HepG2 (cell line): ENCODE data around the gene SIGLEC1. TPM values are rescaled to one million over a fixed set of nuclear protein-coding genes. Genes with fewer than 3 reads are reported as not detected.
A peak's percentile ranks its signal among the peaks of the same experiment; 100 is the strongest.

Experiments
- ARNT ChIP-seq: fragments of 450-650 bp; IDR thresholded peaks from 2 replicates; pipeline ENCODE4 v1.6.1; 2017
- ATAD3A ChIP-seq: sonication (generic); formaldehyde crosslinking; IDR thresholded peaks from 2 replicates; pipeline ENCODE4 v1.4.0; 2020; ENCODE audit warnings: missing genetic modification reagents
- ATF7 ChIP-seq, 2 experiments: fragments of 450-650 bp in 1 of 2; sonication (generic) in 1 of 2; formaldehyde crosslinking in 1 of 2; IDR thresholded peaks; 2 replicates each; pipeline versions ENCODE4 v1.4.0 to v1.6.1; 2016 to 2020; ENCODE audit warnings: antibody characterized with exemption in 1 of 2, mild to moderate bottlenecking in 1 of 2, missing genetic modification reagents in 1 of 2
- MED8 ChIP-seq: sonication (generic); formaldehyde crosslinking; IDR thresholded peaks from 2 replicates; pipeline ENCODE4 v1.8.1; 2023; ENCODE audit warnings: mild to moderate bottlenecking, missing genetic modification reagents; ENCODE audit not compliant: insufficient replicate concordance
- NRL ChIP-seq: sonication (generic); formaldehyde crosslinking; IDR thresholded peaks from 2 replicates; pipeline ENCODE4 v1.5.0; 2020; ENCODE audit warnings: missing genetic modification reagents, mild to moderate bottlenecking, moderate library complexity, borderline replicate concordance
- PRMT3 ChIP-seq: sonication (generic); formaldehyde crosslinking; IDR thresholded peaks from 2 replicates; pipeline ENCODE4 v1.8.1; 2022; ENCODE audit warnings: low read depth, mild to moderate bottlenecking, moderate library complexity, missing genetic modification reagents, borderline replicate concordance
- ZBTB38 ChIP-seq: sonication (generic); formaldehyde crosslinking; IDR thresholded peaks from 2 replicates; pipeline ENCODE4 v1.5.1; 2020; ENCODE audit warnings: mild to moderate bottlenecking, missing genetic modification reagents
- ZBTB8A ChIP-seq: sonication (generic); formaldehyde crosslinking; IDR thresholded peaks from 2 replicates; pipeline ENCODE4 v1.4.0; 2020; ENCODE audit warnings: mild to moderate bottlenecking, low read depth, missing genetic modification reagents, borderline replicate concordance
- ZFP36L2 ChIP-seq: sonication (generic); formaldehyde crosslinking; IDR thresholded peaks from 2 replicates; pipeline ENCODE4 v1.4.0; 2020; ENCODE audit warnings: missing genetic modification reagents
- ZFX ChIP-seq: sonication (generic); formaldehyde crosslinking; IDR thresholded peaks from 2 replicates; pipeline ENCODE4 v1.4.0; 2020; ENCODE audit warnings: mild to moderate bottlenecking, low read depth, missing genetic modification reagents, moderate library complexity
- ZNF138 ChIP-seq: sonication (generic); formaldehyde crosslinking; IDR thresholded peaks from 2 replicates; pipeline ENCODE4 v1.5.0; 2020; ENCODE audit warnings: mild to moderate bottlenecking, low read depth, missing genetic modification reagents
- ZNF234 ChIP-seq: sonication (generic); formaldehyde crosslinking; conservative IDR thresholded peaks from 2 replicates; pipeline ENCODE4 v1.5.1; 2020; ENCODE audit warnings: mild to moderate bottlenecking, missing genetic modification reagents
- ZNF317 ChIP-seq: sonication (generic); formaldehyde crosslinking; IDR thresholded peaks from 2 replicates; pipeline ENCODE4 v1.5.0; 2020; ENCODE audit warnings: mild to moderate bottlenecking, missing genetic modification reagents
- ZNF432 ChIP-seq: sonication (generic); formaldehyde crosslinking; IDR thresholded peaks from 2 replicates; pipeline ENCODE4 v1.5.0; 2020; ENCODE audit warnings: missing genetic modification reagents, mild to moderate bottlenecking, borderline replicate concordance
- ZNF484 ChIP-seq: sonication (generic); formaldehyde crosslinking; IDR thresholded peaks from 2 replicates; pipeline ENCODE4 v1.5.1; 2020; ENCODE audit warnings: mild to moderate bottlenecking, low read depth, missing genetic modification reagents, borderline replicate concordance
- ZNF552 ChIP-seq: sonication (generic); formaldehyde crosslinking; IDR thresholded peaks from 2 replicates; pipeline ENCODE4 v1.9.0; 2022; ENCODE audit warnings: missing genetic modification reagents, mild to moderate bottlenecking, borderline replicate concordance
- ZNF556 ChIP-seq: sonication (generic); formaldehyde crosslinking; IDR thresholded peaks from 2 replicates; pipeline ENCODE4 v1.4.0; 2020; ENCODE audit warnings: mild to moderate bottlenecking, missing genetic modification reagents, borderline replicate concordance
- ZNF75D ChIP-seq: sonication (generic); formaldehyde crosslinking; IDR thresholded peaks from 2 replicates; pipeline ENCODE4 v1.8.1; 2023; ENCODE audit warnings: missing genetic modification reagents, mild to moderate bottlenecking, borderline replicate concordance
- polyA plus RNA-seq, 8 experiments: library from polyadenylated mRNA; depleted of rRNA in 3 of 8; stranded (reverse) in 7 of 8; unstranded in 1 of 8; fragments of >200 nt; fragmentation: Illumina TruSeq in 4 of 8; extraction: Trizol in 4 of 8; gene quantifications; 2 replicates each; pipeline versions ENCODE4 v1.2.1 to v1.2.3, GENCODE V29; 2011 to 2016; ENCODE audit warnings: low read depth in 4 of 8, missing spikeins in 1 of 8, mixed read lengths in 1 of 8; ENCODE audit not compliant: insufficient read depth in 1 of 8
- total RNA-seq, 5 experiments: library from RNA; depleted of rRNA; stranded (reverse); fragments of >200 nt; fragmentation: Illumina TruSeq; extraction: Trizol; gene quantifications; 2 replicates each; pipeline ENCODE4 v1.2.3, GENCODE V29; 2016; ENCODE audit warnings: low read depth in 1 of 5
- TF ChIP-seq, protein P1 (sequence below): IDR thresholded peaks from 2 replicates; pipeline ENCODE4 v1.6.1; 2018; ENCODE audit warnings: missing genetic modification reagents
- TF ChIP-seq, protein P2 (sequence below): IDR thresholded peaks from 2 replicates; pipeline ENCODE4 v1.4.0; 2020; ENCODE audit warnings: mild to moderate bottlenecking, missing genetic modification reagents
- TF ChIP-seq, protein P3 (sequence below), 2 experiments: IDR thresholded peaks; 2 replicates each; pipeline ENCODE4 v1.6.1; 2011 to 2012; ENCODE audit warnings: low read length in 2 of 2, borderline replicate concordance in 1 of 2, low read depth in 1 of 2, mild to moderate bottlenecking in 1 of 2, moderate library complexity in 1 of 2

The SIGLEC1 gene
- total and polyA plus RNA-seq, 2 of the 13 experiments (the other 11 are each of a cell fraction or from before 2014, with no cell fraction given), result 0.01 TPM; not detected in 1

DNA sequence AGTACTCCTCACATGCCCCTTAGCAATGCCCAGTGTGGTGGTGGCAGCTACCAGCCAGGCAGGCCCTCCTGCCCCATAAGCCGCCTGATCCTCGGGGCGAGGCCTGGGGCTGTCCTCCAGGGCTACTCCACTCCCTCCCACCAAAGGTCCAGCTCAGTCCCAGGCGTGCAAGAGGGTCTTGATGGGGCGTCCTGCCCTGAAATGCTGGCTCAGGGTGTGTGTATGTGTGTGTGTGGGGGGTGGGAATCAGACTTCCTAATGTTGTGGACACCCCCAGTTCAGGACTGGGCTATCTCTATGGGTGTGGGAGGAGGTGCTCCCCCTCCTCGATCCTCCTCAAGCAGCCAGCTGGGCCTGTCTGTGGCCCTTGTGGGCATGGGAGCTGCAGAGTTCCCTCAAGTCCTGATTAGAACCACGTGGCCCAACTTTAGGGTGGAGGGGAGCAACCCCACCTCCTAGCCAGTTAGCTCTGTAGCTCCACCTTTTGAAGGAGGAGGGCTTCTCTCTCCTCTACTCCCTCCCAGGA lies 27.6 kb upstream of the SIGLEC1 start (continued):
- TF ChIP-seq ATF7 (IDR thresholded peaks at IDR 0.05) (no peak), ATF7 (CRISPR knock-in tag; IDR thresholded peaks at IDR 0.05) (no peak), NRL (CRISPR knock-in tag) (no peak), ZBTB8A (CRISPR knock-in tag) (peak; percentile 81; the same call in 1 of the 2 replicates), ZNF234 (CRISPR knock-in tag) (no peak), ZNF552 (CRISPR knock-in tag) (0 out of 2 replicates have a peak, but pooled peaks have one; percentile 24), ZFX (CRISPR knock-in tag) (peak; percentile 62), PRMT3 (CRISPR knock-in tag) (peak; percentile 75; the same call in 1 of the 2 replicates), ZNF317 (no peak), ZNF484 (no peak), ZNF138 (0 out of 2 replicates have a peak, but pooled peaks have one; percentile 13), ARNT (no peak), ZNF432 (CRISPR knock-in tag) (0 out of 2 replicates have a peak, but pooled peaks have one; percentile 31), ZBTB38 (0 out of 2 replicates have a peak, but pooled peaks have one; percentile 29), ATAD3A (no peak), MED8 (no peak), ZFP36L2 (CRISPR knock-in tag) (no peak), ZNF556 (CRISPR knock-in tag) (no peak), ZNF75D (CRISPR knock-in tag) (no peak)
- TF ChIP-seq, protein P1, sequence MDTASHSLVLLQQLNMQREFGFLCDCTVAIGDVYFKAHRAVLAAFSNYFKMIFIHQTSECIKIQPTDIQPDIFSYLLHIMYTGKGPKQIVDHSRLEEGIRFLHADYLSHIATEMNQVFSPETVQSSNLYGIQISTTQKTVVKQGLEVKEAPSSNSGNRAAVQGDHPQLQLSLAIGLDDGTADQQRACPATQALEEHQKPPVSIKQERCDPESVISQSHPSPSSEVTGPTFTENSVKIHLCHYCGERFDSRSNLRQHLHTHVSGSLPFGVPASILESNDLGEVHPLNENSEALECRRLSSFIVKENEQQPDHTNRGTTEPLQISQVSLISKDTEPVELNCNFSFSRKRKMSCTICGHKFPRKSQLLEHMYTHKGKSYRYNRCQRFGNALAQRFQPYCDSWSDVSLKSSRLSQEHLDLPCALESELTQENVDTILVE, result no peak
- TF ChIP-seq, protein P2, sequence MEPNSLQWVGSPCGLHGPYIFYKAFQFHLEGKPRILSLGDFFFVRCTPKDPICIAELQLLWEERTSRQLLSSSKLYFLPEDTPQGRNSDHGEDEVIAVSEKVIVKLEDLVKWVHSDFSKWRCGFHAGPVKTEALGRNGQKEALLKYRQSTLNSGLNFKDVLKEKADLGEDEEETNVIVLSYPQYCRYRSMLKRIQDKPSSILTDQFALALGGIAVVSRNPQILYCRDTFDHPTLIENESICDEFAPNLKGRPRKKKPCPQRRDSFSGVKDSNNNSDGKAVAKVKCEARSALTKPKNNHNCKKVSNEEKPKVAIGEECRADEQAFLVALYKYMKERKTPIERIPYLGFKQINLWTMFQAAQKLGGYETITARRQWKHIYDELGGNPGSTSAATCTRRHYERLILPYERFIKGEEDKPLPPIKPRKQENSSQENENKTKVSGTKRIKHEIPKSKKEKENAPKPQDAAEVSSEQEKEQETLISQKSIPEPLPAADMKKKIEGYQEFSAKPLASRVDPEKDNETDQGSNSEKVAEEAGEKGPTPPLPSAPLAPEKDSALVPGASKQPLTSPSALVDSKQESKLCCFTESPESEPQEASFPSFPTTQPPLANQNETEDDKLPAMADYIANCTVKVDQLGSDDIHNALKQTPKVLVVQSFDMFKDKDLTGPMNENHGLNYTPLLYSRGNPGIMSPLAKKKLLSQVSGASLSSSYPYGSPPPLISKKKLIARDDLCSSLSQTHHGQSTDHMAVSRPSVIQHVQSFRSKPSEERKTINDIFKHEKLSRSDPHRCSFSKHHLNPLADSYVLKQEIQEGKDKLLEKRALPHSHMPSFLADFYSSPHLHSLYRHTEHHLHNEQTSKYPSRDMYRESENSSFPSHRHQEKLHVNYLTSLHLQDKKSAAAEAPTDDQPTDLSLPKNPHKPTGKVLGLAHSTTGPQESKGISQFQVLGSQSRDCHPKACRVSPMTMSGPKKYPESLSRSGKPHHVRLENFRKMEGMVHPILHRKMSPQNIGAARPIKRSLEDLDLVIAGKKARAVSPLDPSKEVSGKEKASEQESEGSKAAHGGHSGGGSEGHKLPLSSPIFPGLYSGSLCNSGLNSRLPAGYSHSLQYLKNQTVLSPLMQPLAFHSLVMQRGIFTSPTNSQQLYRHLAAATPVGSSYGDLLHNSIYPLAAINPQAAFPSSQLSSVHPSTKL (CRISPR knock-in tag), result no peak
- TF ChIP-seq, protein P3, sequence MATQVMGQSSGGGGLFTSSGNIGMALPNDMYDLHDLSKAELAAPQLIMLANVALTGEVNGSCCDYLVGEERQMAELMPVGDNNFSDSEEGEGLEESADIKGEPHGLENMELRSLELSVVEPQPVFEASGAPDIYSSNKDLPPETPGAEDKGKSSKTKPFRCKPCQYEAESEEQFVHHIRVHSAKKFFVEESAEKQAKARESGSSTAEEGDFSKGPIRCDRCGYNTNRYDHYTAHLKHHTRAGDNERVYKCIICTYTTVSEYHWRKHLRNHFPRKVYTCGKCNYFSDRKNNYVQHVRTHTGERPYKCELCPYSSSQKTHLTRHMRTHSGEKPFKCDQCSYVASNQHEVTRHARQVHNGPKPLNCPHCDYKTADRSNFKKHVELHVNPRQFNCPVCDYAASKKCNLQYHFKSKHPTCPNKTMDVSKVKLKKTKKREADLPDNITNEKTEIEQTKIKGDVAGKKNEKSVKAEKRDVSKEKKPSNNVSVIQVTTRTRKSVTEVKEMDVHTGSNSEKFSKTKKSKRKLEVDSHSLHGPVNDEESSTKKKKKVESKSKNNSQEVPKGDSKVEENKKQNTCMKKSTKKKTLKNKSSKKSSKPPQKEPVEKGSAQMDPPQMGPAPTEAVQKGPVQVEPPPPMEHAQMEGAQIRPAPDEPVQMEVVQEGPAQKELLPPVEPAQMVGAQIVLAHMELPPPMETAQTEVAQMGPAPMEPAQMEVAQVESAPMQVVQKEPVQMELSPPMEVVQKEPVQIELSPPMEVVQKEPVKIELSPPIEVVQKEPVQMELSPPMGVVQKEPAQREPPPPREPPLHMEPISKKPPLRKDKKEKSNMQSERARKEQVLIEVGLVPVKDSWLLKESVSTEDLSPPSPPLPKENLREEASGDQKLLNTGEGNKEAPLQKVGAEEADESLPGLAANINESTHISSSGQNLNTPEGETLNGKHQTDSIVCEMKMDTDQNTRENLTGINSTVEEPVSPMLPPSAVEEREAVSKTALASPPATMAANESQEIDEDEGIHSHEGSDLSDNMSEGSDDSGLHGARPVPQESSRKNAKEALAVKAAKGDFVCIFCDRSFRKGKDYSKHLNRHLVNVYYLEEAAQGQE (IDR thresholded peaks at IDR 0.05; ENCODE audit: borderline replicate concordance in 1 of 2, low read depth in 1 of 2, low read length in 2 of 2), result no peak
